GM21447 (cell line): ENCODE results near the gene NLGN2.
A peak's percentile ranks its signal among the peaks of the same experiment; 100 is the strongest.

Experiments
- ATAC-seq: cut with Tn5 transposase; IDR thresholded peaks from one replicate; pipeline ENCODE4 v1.9.1; 2021; ENCODE audit not compliant: unreplicated experiment

The NLGN2 gene

GRCh38 chr17:7435676-7436555, 28.3 kb downstream of the NLGN2 start:
- ATAC-seq: peak; percentile 24

- ATAC-seq: no peak
Observed at GRCh38 chr17:7436556-7437368, 29.1 kb downstream of the NLGN2 start.

GRCh38 chr17:7437369-7437863, 29.8 kb downstream of the NLGN2 start:
- no peak for ATAC-seq

- no peak for ATAC-seq
Observed at GRCh38 chr17:7437950-7438614, 30.4 kb downstream of the NLGN2 start.

- no peak for ATAC-seq
Observed at GRCh38 chr17:7438656-7439460, 31.2 kb downstream of the NLGN2 start.

- no peak for ATAC-seq
Observed at GRCh38 chr17:7439462-7440112, 31.9 kb downstream of the NLGN2 start, which contains the start of gene FGF11. Gene FGF11, plus strand, starts transcription at chr17:7439512. Its CDS starts 109 bp downstream, at chr17:7439621.

GRCh38 chr17:7440113-7440833, 32.6 kb downstream of the NLGN2 start:
- no peak for ATAC-seq

GRCh38 chr17:7440834-7441195, 33.2 kb downstream of the NLGN2 start:
- no peak for ATAC-seq

GRCh38 chr17:7441266-7441665, 33.6 kb downstream of the NLGN2 start:
- no peak for ATAC-seq

- ATAC-seq: no peak
Observed at GRCh38 chr17:7442142-7442541, 34.5 kb downstream of the NLGN2 start.

- ATAC-seq: no peak
Observed at GRCh38 chr17:7443499-7444485, 36.1 kb downstream of the NLGN2 start.

- peak; percentile 43 for ATAC-seq
Observed at GRCh38 chr17:7444682-7445618, 37.3 kb downstream of the NLGN2 start, which contains the start of gene CHRNB1. Gene CHRNB1, plus strand, starts transcription at chr17:7445061. Its CDS starts 67 bp downstream, at chr17:7445128.

- peak; percentile 21 for ATAC-seq
Observed at GRCh38 chr17:7445619-7445968, 37.9 kb downstream of the NLGN2 start.

GRCh38 chr17:7448461-7448860, 40.8 kb downstream of the NLGN2 start:
- no peak for ATAC-seq

- ATAC-seq: no peak
Observed at GRCh38 chr17:7459961-7460545, 52.4 kb downstream of the NLGN2 start.

GRCh38 chr17:7460850-7461660, 53.4 kb downstream of the NLGN2 start:
- no peak for ATAC-seq
